Heart left ventricle (tissue), 16 donors: ENCODE data around the gene UQCC3. TPM values are rescaled to one million over a fixed set of nuclear protein-coding genes. Genes with fewer than 3 reads are reported as not detected.

Experiments
- ATAC-seq, 4 donors: fragments of 200-7000 bp; cut with Tn5 transposase; one replicate each; pipeline ENCODE4 v1.9.1; 2020 to 2022; ENCODE audit warnings: moderate library complexity in 4 of 4, mild to moderate bottlenecking in 3 of 4, moderate number of reproducible peaks in 1 of 4
- DNase-seq, 5 donors: peaks; one replicate each; pipeline ENCODE4 v3.0.0-alpha.2; 2020
- H3K27ac ChIP-seq, 12 donors: fragments of 200-600 bp; sonication (generic) in 4 of 12; one replicate each; pipeline versions ENCODE4 v1.5.0 to v1.8.0; 2016 to 2022; ENCODE audit warnings: mild to moderate bottlenecking in 2 of 12
- H3K27me3 ChIP-seq, 9 donors: fragments of 200-600 bp; sonication (generic) in 2 of 9; one replicate each; pipeline versions ENCODE4 v1.5.1 to v1.8.0; 2016 to 2022; ENCODE audit warnings: mild to moderate bottlenecking in 3 of 9
- H3K36me3 ChIP-seq, 9 donors: fragments of 200-600 bp; sonication (generic) in 2 of 9; one replicate each; pipeline versions ENCODE4 v1.5.0 to v1.8.0; 2018 to 2022; ENCODE audit warnings: mild to moderate bottlenecking in 2 of 9
- H3K4me1 ChIP-seq, 12 donors: fragments of 200-600 bp; sonication (generic) in 4 of 12; one replicate each; pipeline versions ENCODE4 v1.5.0 to v1.8.0; 2016 to 2022; ENCODE audit warnings: mild to moderate bottlenecking in 3 of 12
- H3K4me3 ChIP-seq, 12 donors: fragments of 200-600 bp; sonication (generic) in 4 of 12; one replicate each; pipeline versions ENCODE4 v1.5.0 to v1.8.0; 2017 to 2022; ENCODE audit warnings: mild to moderate bottlenecking in 9 of 12, moderate library complexity in 4 of 12
- H3K9me3 ChIP-seq, 12 donors: fragments of 200-600 bp; sonication (generic) in 4 of 12; one replicate each; pipeline versions ENCODE4 v1.5.0 to v1.8.0; 2016 to 2022; ENCODE audit warnings: mild to moderate bottlenecking in 1 of 12
- CTCF ChIP-seq, 12 donors: fragments of 200-600 bp; sonication (generic) in 4 of 12; IDR thresholded peaks; one replicate each; pipeline versions ENCODE4 v1.5.0 to v1.8.0; 2018 to 2022; ENCODE audit warnings: antibody characterized with exemption in 12 of 12, mild to moderate bottlenecking in 5 of 12
- POLR2A ChIP-seq, 2 donors: fragments of 450-650 bp; IDR thresholded peaks; one replicate each; pipeline ENCODE4 v1.6.1; 2017; ENCODE audit warnings: antibody characterized with exemption in 2 of 2, mild to moderate bottlenecking in 2 of 2, moderate library complexity in 2 of 2
- WGBS, 4 donors: extraction: QIAGEN DNeasy Blood & Tissue Kit in 2 of 4; methylation state at CpG; one replicate each; pipeline versions ENCODE4 v1.1.5 to v1.1.7; 2013 to 2018; 5-methylcytosine and 5-hydroxymethylcytosine counted together
- intact Hi-C, 10 donors: fragments of 100-400 bp; cut with DNase I; formaldehyde crosslinking; loops; one replicate each; pipeline versions ENCODE4 v1.11.1 to v1.14.2; 2022
- polyA plus RNA-seq, 2 donors: library from polyadenylated mRNA; stranded (reverse); fragments of 200-250 nt; gene quantifications; one replicate each; pipeline ENCODE4 v1.2.3, GENCODE V29; 2013
- total RNA-seq, 9 donors: library from RNA; depleted of rRNA in 2 of 9; stranded (reverse); fragments of >200 nt in 2 of 9; fragmentation: NEBNext Ultra II Directional in 3 of 9; extraction: Animal tissue kit (Norgen Biotek cat#: 25700) in 3 of 9; gene quantifications; one replicate each; pipeline versions ENCODE4 v1.1.0 to v1.2.4, GENCODE V29; 2016 to 2023
- donor health status: ischemic (EF 13 %, LVEDD 7.1; RV severe dilation, severe dysfunction).
- donor health status: healthy with polysubstance abuse.
- donor health status: DM: no; HTN: yes; CAD: no.
- donor health status: DM: no; HTN: no; CAD: no.
- donor health status: ischemic (EF 25% LVEDD 6.9; RV normal size, moderate dysfunction).
- donor health status: ischemic (EF 25% LVEDD 5.7; RV mildly dilated, moderate dysfunction).
- donor health status: healthy.
- donor health status: DM: yes; HTN: yes; CAD: no.
- donor health status: ischemic (EF 35%, LVEDD 5.7; RV mildly dilated, moderate dysfunction).
- donor health status: nonischemic (EF 11% LVEDD 7.7; RV severe dilation, severe dysfunction).
- donor health status: DM: yes; HTN: yes; CAD: no.
- donor health status: PGD.
- donor health status: ischemic (EF 29% LVEDD 5.4; RV normal size, mild dysfunction).
- donor health status: nonischemic (EF 23%, LVEDD 6.1; RV moderate dilation, normal function).

Gene UQCC3
- total and polyA plus RNA-seq, 11 donors: 5.3 to 15.8 (median 6.1) TPM

- TF ChIP-seq POLR2A (IDR thresholded peaks at IDR 0.05) (no peak), CTCF (IDR thresholded peaks at IDR 0.05) (no peak)
- WGBS, 4 donors: 57 to 71% (median 64%) methylated on average over 3 to 6 of the region's 6 CpGs
- H3K27ac ChIP-seq: no peak overlapping the region
- intact Hi-C loops: no loop called here
- peak in 1 of 4 donors; percentile 72 for ATAC-seq
- H3K4me3 ChIP-seq: no peak overlapping the region
- H3K4me1 ChIP-seq: peaks cover 0 to 5% (median 0%) of the 10 kb centered on the region in 12 donors
- DNase-seq: peak in 1 of 5 donors; percentile 21
- H3K27me3 ChIP-seq: no peaks in the 10 kb centered on the region
- H3K9me3 ChIP-seq: no peaks in the 10 kb centered on the region
- peaks cover 7 to 100% (median 100%) of the 10 kb centered on the region in 9 donors for H3K36me3 ChIP-seq
Measured at GRCh38 chr11:62632492-62632891, 39.0 kb upstream of the UQCC3 start.

GRCh38 chr11:62644220-62644619 is 27.3 kb upstream of the UQCC3 start:
- Histone ChIP-seq H3K9me3 (no peaks in the 10 kb centered on the region), H3K27me3 (no peaks in the 10 kb centered on the region), H3K27ac (no peak overlapping the region), H3K36me3 (peaks cover 0 to 53% (median 45%) of the 10 kb centered on the region in 9 donors), H3K4me1 (peaks cover 0 to 36% (median 22%) of the 10 kb centered on the region in 12 donors), H3K4me3 (no peak overlapping the region)
- WGBS, 4 donors: 81 to 87% (median 85%) methylated on average over 8 of the region's 8 CpGs
- DNase-seq (no peak), ATAC-seq (no peak)
- intact Hi-C loops: no loop called here
- no peak for TF ChIP-seq POLR2A (IDR thresholded peaks at IDR 0.05)
- no peak for TF ChIP-seq CTCF (IDR thresholded peaks at IDR 0.05)

- Histone ChIP-seq H3K27me3 (no peaks in the 10 kb centered on the region), H3K27ac (peak overlapping the region in 11 of 12 donors; percentile 90 to 98 (median 95)), H3K36me3 (peaks cover 0 to 54% (median 48%) of the 10 kb centered on the region in 9 donors), H3K4me3 (peak overlapping the region; percentile 63 to 100 (median 88)), H3K4me1 (peaks cover 0 to 36% (median 22%) of the 10 kb centered on the region in 12 donors), H3K9me3 (no peaks in the 10 kb centered on the region)
- TF ChIP-seq POLR2A (IDR thresholded peaks at IDR 0.05): no peak
- TF ChIP-seq CTCF (IDR thresholded peaks at IDR 0.05): no peak
- no peak for ATAC-seq
- intact Hi-C loops: loop anchor here in 3 of 10 donors (5.0 kb wide), 1 partner anchor 33 kb away; the partner anchor contains the start of genes EML3 (in 3 of the 3) and ROM1 (in 3 of the 3)
- peak in 1 of 5 donors; percentile 3 for DNase-seq
- WGBS, 4 donors: 14 to 17% (median 15%) methylated on average over 11 of the region's 11 CpGs
Measured at GRCh38 chr11:62645671-62645945, 25.9 kb upstream of the UQCC3 start.

GRCh38 chr11:62645946-62646824 is 25.3 kb upstream of the UQCC3 start, which contains the start of gene GANAB:
GANAB (minus strand) TSS chr11:62646613; CDS start chr11:62646599, 14 bp downstream.
- Histone ChIP-seq H3K27me3 (no peaks in the 10 kb centered on the region), H3K4me3 (peak within 1 kb of the TSS; percentile 63 to 100 (median 88)), H3K4me1 (peaks cover 0 to 34% (median 21%) of the 10 kb centered on the region in 12 donors), H3K27ac (peak within 1 kb of the TSS; percentile 67 to 98 (median 94)), H3K9me3 (no peaks in the 10 kb centered on the region), H3K36me3 (peaks cover 0 to 54% (median 48%) of the 10 kb centered on the region in 9 donors)
- peak; percentile 99 to 100 (median 99) for DNase-seq
- TF ChIP-seq CTCF (IDR thresholded peaks at IDR 0.05): peak in 1 of 12 donors; percentile 3
- peak in 1 of 2 donors; percentile 64 for TF ChIP-seq POLR2A (IDR thresholded peaks at IDR 0.05)
- 0 to 1% (median 0%) methylated on average over 35 to 73 of the region's 73 CpGs for WGBS, 4 donors
- intact Hi-C loops: loop anchor here in 5 of 10 donors (1.0 to 5.0 kb wide), 3 partner anchors 19 to 34 kb away; partner anchors contain the start of genes EML3 (in 3 of the 5), ROM1 (in 3 of the 5), C11orf98 (in 1 of the 5) and CSKMT (in 1 of the 5)
- ATAC-seq: peak; percentile 98 to 99 (median 98)
